Activated CD8-positive, alpha-beta T cell treated with anti-CD3 and anti-CD28 coated beads for 36 hours (primary cell): Measurements from ENCODE around the gene KCNAB1. TPM values are rescaled to one million over a fixed set of nuclear protein-coding genes. Genes with fewer than 3 reads are reported as not detected.

Experiments
- ATAC-seq: fragments of 200-7000 bp; cut with Tn5 transposase; one replicate; pipeline ENCODE4 v1.10.0; 2021; ENCODE audit warnings: mild to moderate bottlenecking, moderate library complexity
- CTCF ChIA-PET: fragments of 350-600 bp; sonication (Branson Sonifier 250); formaldehyde crosslinking; loops from one replicate; lab custom pipeline; 2021; ENCODE audit warnings: antibody characterized with exemption; lab: Charles Lee
- POLR2A ChIA-PET: fragments of 350-600 bp; sonication (Branson Sonifier 250); formaldehyde crosslinking; loops from one replicate; lab custom pipeline; 2021; ENCODE audit warnings: antibody characterized with exemption; lab: Charles Lee
- DNase-seq: peaks from one replicate; pipeline ENCODE4 v3.0.0-alpha.2; 2020
- H3K27ac Mint-ChIP-seq: one replicate; pipeline ENCODE4 v1.8.0; 2021; ENCODE audit warnings: mild to moderate bottlenecking, mixed read lengths
- H3K27me3 Mint-ChIP-seq: one replicate; pipeline ENCODE4 v1.8.0; 2021; ENCODE audit warnings: mixed read lengths
- H3K36me3 Mint-ChIP-seq: one replicate; pipeline ENCODE4 v1.8.0; 2021; ENCODE audit warnings: low read depth, mixed read lengths
- H3K4me1 Mint-ChIP-seq: one replicate; pipeline ENCODE4 v1.8.0; 2021; ENCODE audit warnings: low read depth, mixed read lengths
- H3K4me3 Mint-ChIP-seq: one replicate; pipeline ENCODE4 v1.8.0; 2021; ENCODE audit warnings: mild to moderate bottlenecking, moderate library complexity, mixed read lengths
- H3K9me3 Mint-ChIP-seq: one replicate; pipeline ENCODE4 v1.8.0; 2021; ENCODE audit warnings: mixed read lengths
- CTCF ChIP-seq: fragments of 200-600 bp; IDR thresholded peaks from one replicate; pipeline ENCODE4 v1.8.0; 2022; ENCODE audit warnings: antibody characterized with exemption, mild to moderate bottlenecking
- intact Hi-C: fragments of 100-400 bp; cut with micrococcal nuclease; formaldehyde crosslinking; loops from one replicate; pipeline ENCODE4 v1.10.0; 2022
- total RNA-seq, 2 experiments: library from RNA; stranded (reverse); gene quantifications; one replicate each; pipeline ENCODE4 v1.2.3, GENCODE V29; 2021

The KCNAB1 gene
- total RNA-seq, 2 experiments from 2014 or later, result not detected

GRCh38 chr3:156461889-156462288, 341.5 kb downstream of the KCNAB1 start:
- ChIA-PET POLR2A (no interaction called here), CTCF (interaction anchor here (0.9 to 1.8 kb wide), 4 partner anchors 12 to 48 kb away, joined by 3 to 8 read pairs (median 6); no protein-coding TSS in a partner anchor)
- no peaks in the 10 kb centered on the region for H3K9me3 Mint-ChIP-seq

GRCh38 chr3:156463123-156463522, 342.7 kb downstream of the KCNAB1 start:
- no peaks in the 10 kb centered on the region for H3K36me3 Mint-ChIP-seq
- no peak overlapping the region for H3K4me3 Mint-ChIP-seq
- peaks cover 1% of the 10 kb centered on the region for H3K27me3 Mint-ChIP-seq
- DNase-seq, result no peak
- ChIA-PET CTCF (no interaction called here), POLR2A (no interaction called here)
- no peak overlapping the region for H3K27ac Mint-ChIP-seq
- TF ChIP-seq CTCF, result no peak
- H3K9me3 Mint-ChIP-seq, result no peaks in the 10 kb centered on the region
- ATAC-seq, result no peak
- intact Hi-C loops, result no loop called here
- no peaks in the 10 kb centered on the region for H3K4me1 Mint-ChIP-seq

More at GRCh38 chr3:156461889-156462288, 341.5 kb downstream of the KCNAB1 start:
- H3K27me3 Mint-ChIP-seq, result peaks cover 1% of the 10 kb centered on the region
- DNase-seq (no peak), ATAC-seq (no peak)
- H3K4me1 Mint-ChIP-seq, result no peaks in the 10 kb centered on the region
- intact Hi-C loops, result no loop called here
- no peak for TF ChIP-seq CTCF
- no peak overlapping the region for H3K4me3 Mint-ChIP-seq
- H3K36me3 Mint-ChIP-seq, result no peaks in the 10 kb centered on the region
- no peak overlapping the region for H3K27ac Mint-ChIP-seq

- intact Hi-C loops, result no loop called here
- CTCF ChIA-PET, result no interaction called here
- DNase-seq (no peak), ATAC-seq (no peak)
- no peaks in the 10 kb centered on the region for H3K36me3 Mint-ChIP-seq
- H3K9me3 Mint-ChIP-seq, result no peaks in the 10 kb centered on the region
- POLR2A ChIA-PET, result interaction anchor here (1.8 kb wide), 1 partner anchor 16 kb away, joined by 4 read pairs; no protein-coding TSS in a partner anchor
- TF ChIP-seq CTCF, result no peak
- no peak overlapping the region for H3K4me3 Mint-ChIP-seq
- peaks cover 1% of the 10 kb centered on the region for H3K27me3 Mint-ChIP-seq
- H3K4me1 Mint-ChIP-seq, result no peaks in the 10 kb centered on the region
- no peak overlapping the region for H3K27ac Mint-ChIP-seq
Measured at GRCh38 chr3:156465194-156465593, 344.8 kb downstream of the KCNAB1 start.

GRCh38 chr3:156469456-156469855, 349.1 kb downstream of the KCNAB1 start:
- no peaks in the 10 kb centered on the region for H3K9me3 Mint-ChIP-seq
- ATAC-seq (no peak), DNase-seq (no peak)
- no peak overlapping the region for H3K27ac Mint-ChIP-seq
- no peak for TF ChIP-seq CTCF
- intact Hi-C loops, result no loop called here
- POLR2A ChIA-PET, result no interaction called here
- H3K4me3 Mint-ChIP-seq, result no peak overlapping the region
- peaks cover 5% of the 10 kb centered on the region for H3K27me3 Mint-ChIP-seq
- CTCF ChIA-PET, result interaction anchor here (1.6 kb wide), 1 partner anchor 18 kb away, joined by 4 read pairs; no protein-coding TSS in a partner anchor
- no peaks in the 10 kb centered on the region for H3K36me3 Mint-ChIP-seq
- no peaks in the 10 kb centered on the region for H3K4me1 Mint-ChIP-seq

GRCh38 chr3:156471431-156471830, 351.1 kb downstream of the KCNAB1 start:
- Mint-ChIP-seq H3K4me3 (no peak overlapping the region), H3K27me3 (peaks cover 10% of the 10 kb centered on the region), H3K27ac (no peak overlapping the region), H3K36me3 (no peaks in the 10 kb centered on the region), H3K9me3 (no peaks in the 10 kb centered on the region), H3K4me1 (no peaks in the 10 kb centered on the region)
- intact Hi-C loops, result no loop called here
- TF ChIP-seq CTCF, result no peak
- CTCF ChIA-PET, result interaction anchor here (1.4 to 1.5 kb wide), 2 partner anchors 20 to 38 kb away, joined by 3 to 4 read pairs; no protein-coding TSS in a partner anchor
- no peak for DNase-seq
- no peak for ATAC-seq
- POLR2A ChIA-PET, result no interaction called here
